ENCODE results near the gene ATP2B2.

ATP2B2 gene

DNA sequence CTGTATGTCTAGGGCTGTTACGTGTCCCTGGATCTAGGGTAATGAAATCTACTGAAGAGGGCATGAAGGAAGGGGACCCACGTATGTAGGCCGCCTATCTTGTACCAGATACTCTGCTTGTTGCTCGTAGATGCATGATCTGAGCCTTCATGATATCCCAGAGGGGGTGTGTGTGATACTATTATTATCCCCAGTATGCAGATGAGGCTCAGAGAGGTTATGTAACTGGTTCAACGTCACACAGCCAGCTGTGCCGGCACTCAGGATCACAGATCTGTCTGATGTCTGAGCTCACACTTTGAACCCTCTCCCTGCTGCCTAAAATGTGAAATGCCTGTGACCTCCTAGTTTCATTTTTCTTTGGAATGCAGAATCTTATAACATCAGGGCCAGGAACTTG is 148.3 kb downstream of the ATP2B2 start:
- DNase-seq, result no peak

GRCh38 chr3:10356461-10356981 is 148.9 kb downstream of the ATP2B2 start:
- DNase-seq, result no peak

- no peak for DNase-seq
These were observed 150.9 kb downstream of the ATP2B2 start for GRCh38 chr3:10354361-10355015.

DNA sequence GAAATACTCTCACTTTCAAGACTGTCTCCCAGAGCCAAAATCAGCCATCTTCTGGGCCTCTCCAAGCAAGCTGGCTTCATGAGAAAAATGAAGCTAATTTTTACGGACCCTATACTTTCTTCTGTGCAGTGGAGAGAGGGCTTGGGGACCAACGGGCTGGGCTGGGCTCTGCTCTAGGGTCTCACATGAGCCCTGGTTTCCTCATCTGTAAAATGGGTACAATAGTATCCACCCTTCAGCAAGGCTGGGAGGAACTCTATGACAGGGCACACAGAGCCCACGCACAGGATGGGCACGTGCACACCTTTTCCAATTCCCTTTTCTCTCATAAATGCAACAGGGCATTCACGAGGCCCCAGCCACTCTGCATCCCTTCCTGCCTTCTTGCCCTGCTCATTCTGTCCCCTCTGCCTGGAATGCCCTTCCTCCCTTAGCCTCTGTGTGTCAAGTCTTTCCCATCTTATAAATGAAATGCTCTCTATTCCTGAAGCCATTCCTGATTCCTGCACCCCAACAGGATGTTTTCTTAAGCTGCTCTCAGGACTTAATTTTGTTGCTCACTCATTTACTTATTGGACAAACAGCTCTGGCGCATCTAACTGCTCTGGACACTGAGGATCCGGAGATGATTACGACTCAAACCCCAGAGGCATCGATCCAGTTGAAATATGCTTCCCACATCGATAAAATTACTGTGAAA is 151.6 kb downstream of the ATP2B2 start:
- no peak for DNase-seq

GRCh38 chr3:10353160-10353559 is 152.2 kb downstream of the ATP2B2 start:
- no peak for DNase-seq

- peak; percentile 14 for DNase-seq
These were observed 153.1 kb downstream of the ATP2B2 start for GRCh38 chr3:10352146-10352911.

- DNase-seq, result peak; percentile 16
These were observed 154.2 kb downstream of the ATP2B2 start for GRCh38 chr3:10351013-10351735.

DNA sequence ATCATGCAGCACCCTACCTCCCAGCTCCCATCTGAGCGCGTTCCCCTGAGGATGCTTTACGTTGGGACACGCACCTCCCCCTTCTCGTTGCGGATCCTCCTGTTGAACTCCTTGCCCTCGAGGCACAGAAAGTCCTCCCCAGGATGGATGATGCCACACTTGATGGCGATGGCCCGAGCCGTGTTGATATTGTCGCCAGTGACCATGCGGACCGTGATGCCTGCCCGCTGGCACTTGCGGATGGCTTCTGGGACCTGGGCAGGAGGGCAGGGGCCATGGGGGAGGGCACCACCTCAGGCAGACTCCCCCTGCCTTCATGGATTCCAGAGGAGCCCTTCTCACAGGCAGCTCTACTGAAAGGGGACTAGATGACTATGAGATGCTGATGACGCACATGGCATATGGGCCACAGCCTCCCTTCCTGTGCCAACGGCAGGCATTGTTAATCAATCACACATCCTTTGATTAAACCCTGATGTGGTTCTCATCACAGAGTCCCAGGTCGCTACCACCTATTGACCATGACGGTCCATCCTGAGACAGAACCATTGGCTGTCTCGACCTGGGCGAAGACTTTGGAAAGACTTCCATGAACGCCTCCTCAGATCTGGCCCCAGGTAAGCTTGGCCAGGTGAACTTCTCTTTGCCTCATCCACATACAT is 154.9 kb downstream of the ATP2B2 start:
- no peak for DNase-seq

DNA sequence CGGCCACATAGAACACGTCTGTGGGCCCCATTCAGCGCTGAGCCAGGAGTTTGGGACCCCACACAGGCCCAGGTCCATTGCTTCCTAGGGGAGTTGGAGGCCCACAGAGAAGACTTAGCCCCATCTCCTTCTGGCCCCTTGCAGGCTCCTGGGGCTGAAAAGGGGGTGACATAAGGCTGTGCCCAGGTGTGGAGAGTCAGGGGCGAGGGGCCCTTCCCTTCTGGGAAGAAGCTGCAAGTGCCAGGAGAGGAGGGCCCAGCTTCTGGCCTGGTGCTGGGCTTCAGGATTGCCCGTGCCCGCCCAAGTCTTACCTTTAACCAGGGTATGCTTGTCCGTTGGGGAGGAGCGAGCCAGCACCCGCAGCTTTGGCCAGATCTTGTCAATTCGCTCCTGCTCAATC is 155.6 kb downstream of the ATP2B2 start:
- no peak for DNase-seq

DNA sequence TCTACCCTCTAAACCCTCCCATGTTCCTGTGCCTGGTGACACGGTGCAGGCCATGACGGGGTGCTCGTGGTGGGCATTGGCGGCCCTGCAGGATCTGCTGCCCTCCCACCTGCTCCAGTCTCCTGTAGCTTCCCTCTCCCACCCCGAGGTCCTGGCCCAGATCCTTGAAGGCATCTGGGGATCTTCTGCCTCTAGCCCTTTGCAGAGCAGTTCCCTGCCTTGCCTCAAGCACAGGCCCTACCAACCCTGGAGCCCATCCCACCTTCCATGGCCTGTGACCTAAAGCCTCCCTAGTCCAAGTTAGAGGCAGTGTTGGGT is 157.0 kb downstream of the ATP2B2 start:
- no peak for DNase-seq

DNA sequence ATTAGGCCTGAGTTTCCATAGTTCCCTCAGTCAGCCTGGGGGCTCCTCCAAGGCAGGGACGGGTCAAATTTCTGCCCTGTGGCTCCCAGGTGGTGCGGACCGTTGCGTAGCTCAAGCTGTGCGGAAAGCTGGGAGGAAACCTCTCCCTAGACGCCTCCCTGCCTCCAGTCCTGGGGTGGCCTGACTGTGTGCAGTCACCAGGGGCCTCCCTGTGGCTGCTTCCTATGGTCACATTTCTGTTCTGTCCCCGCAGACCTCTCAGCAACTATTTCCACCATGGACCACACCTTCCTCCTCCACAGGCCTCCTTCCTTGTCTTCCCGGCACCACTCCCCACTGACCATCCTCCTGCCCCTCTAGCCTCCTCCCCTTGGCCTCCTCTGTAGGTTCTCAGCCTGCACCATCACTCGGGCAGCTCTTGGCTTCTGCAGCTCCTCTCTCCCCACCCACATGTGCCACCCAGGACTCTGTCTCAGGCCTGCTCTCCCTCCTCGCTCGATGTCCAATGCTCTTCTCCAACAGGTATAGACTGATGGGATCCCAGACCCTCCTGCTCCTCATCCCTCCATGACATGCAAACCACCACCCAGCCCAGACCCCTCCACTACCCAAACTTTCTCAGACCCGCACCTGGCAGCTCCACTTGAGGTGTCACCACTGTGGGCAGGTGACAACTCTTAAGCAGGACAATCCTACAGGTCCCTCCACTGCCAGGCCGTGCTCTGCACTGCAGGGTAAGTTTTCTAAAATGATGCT is 157.6 kb downstream of the ATP2B2 start:
- DNase-seq, result no peak

DNA sequence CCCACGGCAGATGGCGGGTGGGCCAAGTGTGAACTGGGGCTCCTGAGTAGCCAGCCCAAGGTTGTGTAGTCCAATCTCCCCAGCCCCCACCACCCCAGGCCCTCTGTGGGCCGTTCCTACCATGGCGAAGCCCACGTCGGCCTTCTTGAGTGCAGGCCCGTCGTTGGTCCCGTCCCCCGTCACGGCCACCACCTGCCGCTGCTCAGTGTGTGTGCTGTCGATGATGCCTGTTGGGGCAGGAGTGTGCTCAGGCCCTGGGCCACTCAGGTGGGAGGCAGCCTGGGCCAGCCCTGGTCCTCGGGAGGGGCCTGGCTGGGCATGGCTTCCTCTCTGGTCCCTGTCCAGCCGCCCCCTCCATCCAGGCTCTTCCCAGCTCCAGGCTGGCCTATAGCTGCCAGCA is 159.5 kb downstream of the ATP2B2 start:
- no peak for DNase-seq

- no peak for DNase-seq
These were observed 160.3 kb downstream of the ATP2B2 start for GRCh38 chr3:10344944-10345575.

DNA sequence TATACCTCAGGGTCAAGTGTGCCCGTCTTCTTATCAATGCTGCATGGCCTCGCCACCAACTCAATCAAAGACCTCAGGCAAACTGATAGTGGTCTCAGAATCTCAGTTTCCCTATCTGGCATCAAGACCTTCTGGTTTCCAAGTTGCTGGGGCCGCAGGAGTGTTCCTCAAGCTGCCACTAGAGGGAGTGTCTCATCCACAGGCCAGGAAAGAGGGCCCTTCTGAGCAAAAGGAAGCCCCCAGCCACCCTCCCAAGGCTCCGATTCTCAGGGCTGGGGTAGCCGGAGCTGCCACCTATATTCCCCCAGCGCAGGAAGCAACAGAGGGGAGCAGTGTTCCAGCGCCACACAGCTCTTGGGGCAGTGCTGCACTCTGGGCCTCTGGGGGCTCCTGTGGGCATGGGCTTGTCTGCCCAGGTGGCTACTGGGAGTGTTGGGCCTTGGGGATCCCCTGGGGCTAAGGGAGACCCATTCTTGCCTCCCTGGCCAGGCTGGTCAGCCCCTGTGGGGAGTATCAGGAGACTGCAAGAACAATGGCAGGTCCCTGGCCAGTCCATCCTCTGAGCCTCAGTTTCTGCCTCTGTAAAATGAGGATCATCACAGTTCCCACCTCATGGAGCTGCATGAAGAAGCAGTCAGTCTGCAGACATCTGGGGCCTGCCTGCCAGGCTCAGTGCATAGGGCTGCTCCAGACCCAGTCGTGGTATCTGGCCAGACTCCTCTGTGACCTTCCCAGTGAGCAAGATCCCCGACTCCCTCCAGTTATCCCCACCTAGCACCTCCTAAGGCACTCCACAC is 161.0 kb downstream of the ATP2B2 start:
- peak; percentile 76 for DNase-seq

- no peak for DNase-seq
These were observed 161.9 kb downstream of the ATP2B2 start for GRCh38 chr3:10343526-10343925.

GRCh38 chr3:10342781-10343180 is 162.6 kb downstream of the ATP2B2 start:
- no peak for DNase-seq

GRCh38 chr3:10341901-10342398 is 163.4 kb downstream of the ATP2B2 start:
- no peak for DNase-seq

- DNase-seq, result no peak
These were observed 164.9 kb downstream of the ATP2B2 start for GRCh38 chr3:10340476-10340875.

- DNase-seq, result no peak
These were observed 165.3 kb downstream of the ATP2B2 start for GRCh38 chr3:10340046-10340445.

DNA sequence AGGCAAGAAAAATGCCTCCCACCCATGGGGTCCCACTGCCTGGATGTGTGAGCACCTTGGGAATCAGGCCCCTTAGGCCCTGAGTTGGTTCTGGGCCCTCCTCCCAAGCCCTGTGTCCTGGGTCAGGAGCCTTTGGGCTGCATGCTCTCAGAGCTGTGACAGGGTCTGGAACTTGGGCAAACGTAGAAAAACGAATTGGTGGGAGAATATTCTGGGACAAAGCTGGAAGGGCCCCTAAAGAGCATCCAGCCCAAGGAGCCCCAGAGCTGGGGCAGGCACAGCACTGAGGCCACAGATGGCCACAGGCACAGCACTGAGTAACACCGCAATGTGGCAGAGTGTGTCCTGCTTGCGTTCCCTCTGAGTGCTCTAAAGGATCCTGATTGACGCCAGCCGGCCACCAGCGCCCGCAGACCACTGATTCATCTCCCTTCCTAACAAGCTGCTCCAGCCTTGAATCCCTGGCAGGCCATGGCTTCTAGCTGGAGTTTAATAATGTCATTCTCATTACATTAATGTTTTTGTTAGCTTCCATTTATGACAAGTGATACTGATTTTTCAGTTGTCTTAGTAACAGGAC is 165.9 kb downstream of the ATP2B2 start:
- no peak for DNase-seq

Measured in retina (tissue), 1 donor.